Activated naive CD8-positive, alpha-beta T cell (primary cell): ENCODE results near the gene PTPRH.
A peak's percentile ranks its signal among the peaks of the same experiment; 100 is the strongest.
"Not testable (repeated sequence)": the region's sequence is repeated elsewhere in the genome, so short reads cannot be mapped to it uniquely, and the experiment has no call there.

Source experiments
- H3K27ac Mint-ChIP-seq: one replicate; pipeline ENCODE4 v1.8.0; 2021; ENCODE audit warnings: mixed read lengths
- H3K27me3 Mint-ChIP-seq: one replicate; pipeline ENCODE4 v1.8.0; 2021; ENCODE audit warnings: mixed read lengths
- H3K36me3 Mint-ChIP-seq: one replicate; pipeline ENCODE4 v1.8.0; 2021; ENCODE audit warnings: mixed read lengths
- H3K4me1 Mint-ChIP-seq: one replicate; pipeline ENCODE4 v1.8.0; 2021; ENCODE audit warnings: low read depth, mixed read lengths
- H3K4me3 Mint-ChIP-seq: one replicate; pipeline ENCODE4 v1.8.0; 2021; ENCODE audit warnings: mild to moderate bottlenecking, mixed read lengths
- H3K9me3 Mint-ChIP-seq: one replicate; pipeline ENCODE4 v1.8.0; 2021; ENCODE audit warnings: low read depth, mixed read lengths

Gene PTPRH

DNA sequence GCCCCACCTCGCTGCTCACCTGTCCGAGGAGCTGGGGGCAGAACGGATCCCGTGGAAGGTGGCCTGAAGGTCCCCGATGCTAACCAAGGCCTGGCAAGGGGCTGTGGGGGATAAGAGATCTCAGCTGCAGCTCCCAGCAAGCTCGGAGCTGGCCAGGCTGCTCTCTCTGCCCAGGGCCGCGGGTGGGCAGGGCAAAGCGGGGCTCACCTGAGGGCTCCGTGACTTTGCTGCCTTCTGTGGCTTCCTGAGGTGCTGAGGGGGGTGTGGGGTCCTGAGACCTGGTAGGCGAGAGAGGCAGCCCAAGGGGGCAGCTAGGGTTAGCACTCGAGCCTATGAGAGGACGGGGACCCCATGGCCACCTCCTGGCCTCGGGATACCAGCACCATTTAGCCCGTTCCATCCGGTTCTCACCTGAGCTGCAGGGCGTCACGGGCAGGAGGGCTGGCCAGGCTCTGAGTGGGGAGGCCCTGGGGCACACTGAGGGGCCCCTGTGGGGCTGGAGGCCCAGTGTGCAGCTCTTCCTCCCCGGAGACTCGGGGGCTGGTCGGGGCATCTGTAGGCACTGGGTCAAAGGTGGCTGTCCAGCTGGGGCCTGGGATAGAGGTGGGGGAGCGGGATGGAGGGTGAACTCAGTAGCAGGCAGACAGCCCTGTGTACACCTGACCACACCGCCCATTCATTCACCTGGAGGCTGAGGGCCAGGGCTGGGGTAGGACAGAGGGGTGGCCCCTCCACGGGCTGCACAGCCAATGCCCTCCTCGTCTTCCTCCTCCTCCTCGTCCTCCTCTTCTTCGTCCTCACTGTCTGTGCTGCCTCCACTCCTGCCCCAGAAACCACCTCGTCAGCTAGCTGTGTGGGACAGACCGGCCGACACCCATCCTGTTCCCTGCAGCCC lies 22.3 kb upstream of the PTPRH start:
- Mint-ChIP-seq H3K9me3 (no peaks in the 10 kb centered on the region), H3K36me3 (peaks cover 2% of the 10 kb centered on the region), H3K27me3 (no peaks in the 10 kb centered on the region), H3K27ac (no peak overlapping the region), H3K4me3 (no peak overlapping the region), H3K4me1 (peaks cover 2% of the 10 kb centered on the region)

DNA sequence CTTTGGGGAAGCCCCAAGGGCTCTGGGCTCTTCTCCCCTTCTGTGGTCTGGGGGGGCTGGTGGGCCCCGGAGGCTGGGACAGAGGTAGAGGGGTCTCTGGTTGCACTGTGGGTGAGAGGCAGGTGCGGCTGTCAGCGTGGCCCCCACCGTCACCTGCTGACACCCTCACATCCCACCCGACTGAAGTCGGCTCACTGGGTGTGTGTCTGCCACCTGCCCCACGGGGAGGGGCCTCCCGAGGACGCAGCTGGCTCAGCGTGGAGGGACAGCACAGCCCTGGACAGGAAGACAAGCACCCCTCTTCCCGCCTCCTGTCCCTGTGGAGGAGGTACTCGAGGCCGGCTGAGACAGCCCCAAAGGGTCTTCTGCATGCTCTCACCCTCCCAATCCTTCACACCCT lies 21.5 kb upstream of the PTPRH start:
- Mint-ChIP-seq H3K27me3 (no peaks in the 10 kb centered on the region), H3K9me3 (no peaks in the 10 kb centered on the region), H3K4me3 (no peak overlapping the region), H3K27ac (no peak overlapping the region), H3K4me1 (peaks cover 2% of the 10 kb centered on the region), H3K36me3 (peaks cover 2% of the 10 kb centered on the region)

DNA sequence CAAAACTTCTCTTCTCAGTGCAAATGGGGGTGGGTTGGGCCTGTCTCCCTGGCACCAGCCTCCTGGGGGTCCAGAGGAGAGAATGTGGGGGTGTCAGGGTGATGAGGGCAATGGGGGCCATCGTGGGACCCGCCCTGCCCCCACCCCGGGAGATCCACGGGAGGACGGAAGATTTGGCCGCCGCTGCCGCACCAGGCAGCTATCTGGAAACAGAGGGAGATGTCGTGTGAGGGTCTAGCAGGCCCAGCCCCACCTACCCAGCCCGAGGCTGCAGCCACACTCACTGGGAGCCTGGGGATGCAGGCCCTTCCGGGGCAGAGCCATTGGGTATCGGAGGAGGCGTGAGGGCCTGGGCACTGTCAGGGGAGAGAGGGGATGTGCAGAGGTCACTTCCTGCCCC lies 21.0 kb upstream of the PTPRH start:
- H3K4me3 Mint-ChIP-seq = no peak overlapping the region
- H3K36me3 Mint-ChIP-seq = peaks cover 2% of the 10 kb centered on the region
- no peak overlapping the region for H3K27ac Mint-ChIP-seq
- H3K4me1 Mint-ChIP-seq = peaks cover 4% of the 10 kb centered on the region
- no peaks in the 10 kb centered on the region for H3K9me3 Mint-ChIP-seq
- H3K27me3 Mint-ChIP-seq = no peaks in the 10 kb centered on the region

DNA sequence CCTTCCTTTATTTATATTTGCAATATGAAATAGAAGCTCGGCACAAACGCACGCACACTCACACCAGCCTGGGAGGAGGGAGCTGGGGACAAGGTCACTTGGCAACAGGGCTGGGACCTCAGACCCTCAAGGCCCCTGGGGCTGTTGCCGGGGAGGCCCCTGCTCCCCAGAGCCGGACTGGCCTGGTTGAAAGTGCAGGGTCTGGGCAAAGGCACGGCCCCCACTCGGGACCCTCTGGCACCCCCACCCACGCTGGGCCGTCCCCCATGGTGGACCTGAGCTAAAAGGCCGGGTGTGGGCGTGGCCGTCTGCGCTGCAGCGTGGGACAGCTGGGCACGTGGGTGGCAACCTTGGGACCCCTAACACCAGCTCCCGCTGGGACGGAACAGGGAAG lies 20.5 kb upstream of the PTPRH start:
- H3K27ac Mint-ChIP-seq = no peak overlapping the region
- peaks cover 2% of the 10 kb centered on the region for H3K4me1 Mint-ChIP-seq
- H3K4me3 Mint-ChIP-seq = no peak overlapping the region
- peaks cover 2% of the 10 kb centered on the region for H3K36me3 Mint-ChIP-seq
- H3K27me3 Mint-ChIP-seq = no peaks in the 10 kb centered on the region
- no peaks in the 10 kb centered on the region for H3K9me3 Mint-ChIP-seq

DNA sequence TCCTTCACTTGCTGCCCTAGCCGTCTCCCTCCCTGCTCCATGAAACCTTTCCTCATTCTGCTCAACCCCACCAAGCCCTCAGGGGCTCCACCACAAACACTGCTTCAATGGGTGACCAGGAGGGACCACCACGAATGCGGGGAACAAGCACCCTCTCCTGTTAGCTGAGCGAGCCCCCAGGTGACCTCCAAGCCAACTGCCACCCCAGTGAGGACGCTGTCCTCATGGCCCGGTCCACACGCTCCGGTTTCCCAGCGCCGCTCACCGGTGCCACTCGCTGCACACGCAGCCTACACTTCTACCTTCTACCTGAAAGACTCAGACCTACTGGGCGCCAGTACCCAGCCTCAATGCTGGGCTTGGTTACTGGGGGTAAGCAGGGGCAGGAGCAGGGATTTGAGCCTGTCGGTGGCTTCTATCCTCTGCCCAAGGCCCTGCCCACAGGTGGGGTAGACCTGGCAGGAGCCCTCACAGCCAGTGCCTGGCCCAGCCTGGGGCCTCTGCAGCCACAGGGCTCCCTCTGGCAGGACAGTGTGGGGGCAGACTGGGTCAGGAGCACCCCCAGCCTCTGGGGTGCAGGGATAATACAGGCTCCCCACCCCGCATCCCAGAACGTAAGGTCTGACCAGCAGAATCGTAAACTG lies 20.0 kb upstream of the PTPRH start:
- Mint-ChIP-seq H3K9me3 (no peaks in the 10 kb centered on the region), H3K4me1 (peaks cover 2% of the 10 kb centered on the region), H3K4me3 (no peak overlapping the region), H3K27ac (no peak overlapping the region), H3K27me3 (no peaks in the 10 kb centered on the region), H3K36me3 (peaks cover 2% of the 10 kb centered on the region)

DNA sequence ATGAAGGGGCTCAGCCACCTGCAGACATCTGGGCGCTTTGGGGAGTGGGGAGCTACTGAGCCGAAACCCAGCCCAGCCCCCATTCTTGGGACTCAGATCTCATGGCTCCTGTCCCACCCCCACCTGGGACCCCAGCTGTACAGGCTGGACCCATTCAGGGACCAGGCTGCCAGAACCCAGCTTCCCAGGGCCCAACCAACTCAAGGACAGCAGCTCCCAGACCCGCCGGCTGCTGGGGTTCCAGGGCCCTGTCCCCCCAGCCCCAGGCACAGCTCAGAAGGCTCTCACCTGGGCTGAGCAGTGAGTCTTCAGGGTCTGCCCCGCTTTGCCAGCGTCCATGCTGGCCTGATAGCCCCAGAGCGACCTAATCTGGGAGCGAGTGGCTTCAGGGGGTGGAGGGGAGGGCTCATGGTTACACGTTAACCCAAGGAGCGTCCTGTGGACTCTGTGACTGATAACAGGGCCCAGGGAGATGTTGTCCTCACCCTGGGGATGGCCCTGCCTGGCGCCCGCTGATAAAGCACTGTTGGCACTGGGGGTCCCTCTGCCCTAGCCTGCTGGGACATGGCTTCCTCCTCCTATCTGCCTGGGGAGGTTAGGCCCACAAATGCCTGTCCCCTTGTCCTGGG lies 19.2 kb upstream of the PTPRH start, which contains the start of gene TMEM86B:
Gene TMEM86B, minus strand, starts transcription at position 361 of the 629 bp plus-strand sequence. Its CDS starts 22 bp downstream, at position 339.
- peaks cover 2% of the 10 kb centered on the region for H3K4me1 Mint-ChIP-seq
- no peak within 1 kb of the TSS for H3K27ac Mint-ChIP-seq
- peaks cover 2% of the 10 kb centered on the region for H3K36me3 Mint-ChIP-seq

DNA sequence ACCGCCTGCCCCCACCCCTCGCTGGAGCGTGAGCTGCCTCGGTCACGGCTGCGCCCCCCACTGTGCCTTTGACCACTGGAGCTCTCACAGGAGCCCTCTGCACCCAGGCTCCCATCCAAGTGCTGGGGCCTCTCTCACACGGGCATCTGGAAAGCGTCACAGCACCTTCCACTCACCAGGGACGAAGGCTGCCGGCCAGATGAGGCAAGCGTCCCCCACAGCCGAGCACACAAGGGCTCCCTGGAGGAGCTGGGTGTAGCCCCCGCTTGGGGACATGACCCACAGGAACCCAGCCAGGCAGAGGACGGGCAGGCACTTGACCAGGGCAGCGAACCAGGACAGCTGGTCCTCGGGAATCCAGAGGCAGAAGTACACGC lies 18.7 kb upstream of the PTPRH start:
- H3K27me3 Mint-ChIP-seq = no peaks in the 10 kb centered on the region
- no peaks in the 10 kb centered on the region for H3K9me3 Mint-ChIP-seq
- peaks cover 2% of the 10 kb centered on the region for H3K4me1 Mint-ChIP-seq
- H3K36me3 Mint-ChIP-seq = no peaks in the 10 kb centered on the region
- H3K4me3 Mint-ChIP-seq = no peak overlapping the region
- H3K27ac Mint-ChIP-seq = no peak overlapping the region

More for the DNA sequence above, 19.2 kb upstream of the PTPRH start, which contains the start of gene TMEM86B:
- no peak within 1 kb of the TSS for H3K4me3 Mint-ChIP-seq
- H3K9me3 Mint-ChIP-seq = no peaks in the 10 kb centered on the region
- no peaks in the 10 kb centered on the region for H3K27me3 Mint-ChIP-seq

DNA sequence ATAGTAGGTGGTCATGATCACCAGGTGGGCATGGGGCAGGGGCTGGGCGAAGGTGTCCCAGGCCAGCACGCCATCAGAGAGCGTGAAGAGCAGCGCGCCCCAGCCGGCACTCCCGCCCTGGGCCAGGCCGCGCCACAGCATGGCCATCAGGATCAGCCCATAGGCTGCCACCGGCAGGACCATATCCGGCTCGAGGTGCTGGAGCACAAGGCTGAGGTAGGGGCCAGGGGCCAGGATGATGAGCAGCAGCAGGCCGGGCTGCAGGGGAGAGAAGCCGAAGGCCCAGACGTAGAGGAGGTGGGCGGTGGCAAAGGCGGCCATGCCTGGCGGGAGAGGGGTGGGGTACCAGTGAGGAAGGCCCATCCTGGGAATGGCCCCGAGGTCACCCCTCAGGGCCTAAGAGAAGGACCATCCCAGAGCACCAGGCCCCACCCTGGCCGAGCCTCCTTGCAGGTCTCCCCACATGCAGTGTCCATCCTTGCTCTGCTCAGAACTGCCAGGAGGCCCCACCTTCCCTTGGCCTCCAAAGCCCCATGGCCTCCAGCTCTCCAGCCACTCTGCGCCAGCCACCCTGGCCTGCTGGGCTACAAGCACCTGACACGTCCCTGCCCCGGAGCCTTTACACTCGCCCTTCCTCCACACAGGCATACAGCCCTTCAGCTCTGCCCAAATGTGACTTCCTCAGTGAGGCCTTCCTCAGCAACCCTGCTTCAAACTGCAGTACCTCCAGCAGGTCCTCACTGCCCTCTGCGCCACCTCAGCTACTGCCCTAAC lies 18.1 kb upstream of the PTPRH start:
- Mint-ChIP-seq H3K4me3 (no peak overlapping the region), H3K27ac (no peak overlapping the region), H3K27me3 (no peaks in the 10 kb centered on the region), H3K4me1 (peaks cover 2% of the 10 kb centered on the region), H3K9me3 (no peaks in the 10 kb centered on the region), H3K36me3 (no peaks in the 10 kb centered on the region)

DNA sequence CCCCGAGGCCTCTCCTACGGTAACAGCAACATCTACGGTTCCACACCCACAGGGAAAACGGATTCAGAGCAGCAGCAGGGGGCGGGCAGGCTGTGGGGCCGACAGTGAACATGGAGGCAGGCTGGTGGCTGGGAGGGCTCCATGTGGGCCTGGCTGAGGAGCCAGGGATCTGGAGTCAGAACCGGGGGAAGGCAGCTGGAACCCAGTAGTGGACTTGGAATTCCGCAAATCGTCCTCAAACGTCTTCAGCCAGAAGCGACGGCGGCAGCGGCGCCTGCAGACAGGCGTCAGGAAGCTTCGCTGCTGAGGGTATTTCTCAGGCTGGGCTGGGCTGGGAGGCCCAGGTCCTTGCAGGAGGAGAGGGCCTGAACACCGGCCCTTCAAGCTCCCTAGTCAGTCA lies 17.5 kb upstream of the PTPRH start:
- Mint-ChIP-seq H3K4me3 (no peak overlapping the region), H3K9me3 (no peaks in the 10 kb centered on the region), H3K27me3 (no peaks in the 10 kb centered on the region), H3K27ac (no peak overlapping the region), H3K36me3 (no peaks in the 10 kb centered on the region), H3K4me1 (peaks cover 2% of the 10 kb centered on the region)

DNA sequence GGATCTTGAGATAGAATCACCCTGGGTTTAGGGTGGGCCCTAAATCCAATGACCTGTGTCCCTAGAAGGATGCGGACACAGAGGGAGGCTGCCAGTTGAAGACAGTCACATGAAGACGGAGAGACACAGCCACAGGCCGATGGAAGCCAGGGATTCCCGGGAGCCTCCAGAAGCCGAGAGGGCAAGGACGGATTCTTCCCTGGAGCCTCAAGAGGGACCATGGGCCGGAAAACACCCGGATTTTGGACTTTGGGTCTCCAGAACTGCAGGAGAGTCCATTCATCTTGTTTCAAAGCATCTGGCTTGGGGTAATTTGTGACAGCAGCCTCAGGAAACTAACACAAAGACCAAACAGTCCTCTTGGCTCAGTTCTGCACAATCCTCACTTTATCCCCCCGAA lies 17.0 kb upstream of the PTPRH start:
- Mint-ChIP-seq H3K36me3 (peaks cover 3% of the 10 kb centered on the region), H3K4me3 (no peak overlapping the region), H3K9me3 (no peaks in the 10 kb centered on the region)

DNA sequence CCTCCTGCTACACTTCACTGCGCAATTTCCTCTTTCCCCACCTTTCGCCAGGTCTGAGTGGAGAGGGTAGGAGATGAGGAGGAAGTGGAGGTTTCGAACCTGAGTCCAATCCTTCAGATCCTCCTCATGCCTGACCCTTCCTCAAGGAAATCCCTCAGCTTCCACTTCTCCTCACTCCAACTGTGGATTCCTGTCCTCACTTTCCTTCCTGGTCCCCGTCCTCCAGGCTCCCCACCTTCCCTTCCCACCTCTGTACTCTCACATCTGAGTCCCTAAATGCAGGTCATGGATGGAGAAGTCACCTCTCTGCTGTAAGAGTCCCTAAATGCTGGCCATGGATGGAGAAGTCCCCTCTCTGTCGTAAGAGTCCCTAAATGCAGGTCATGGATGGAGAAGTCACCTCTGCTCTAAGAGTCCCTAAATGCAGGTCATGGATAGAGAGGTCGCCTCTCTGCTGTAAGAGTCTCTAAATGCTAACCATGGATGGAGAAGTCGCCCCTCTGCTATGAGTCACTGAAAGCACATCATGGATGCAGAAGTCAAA lies 16.2 kb upstream of the PTPRH start:
- peaks cover 3% of the 10 kb centered on the region for H3K36me3 Mint-ChIP-seq
- no peak overlapping the region for H3K4me3 Mint-ChIP-seq
- H3K4me1 Mint-ChIP-seq = peaks cover 2% of the 10 kb centered on the region
- H3K27ac Mint-ChIP-seq = peak overlapping the region; percentile 78
- no peaks in the 10 kb centered on the region for H3K27me3 Mint-ChIP-seq
- no peaks in the 10 kb centered on the region for H3K9me3 Mint-ChIP-seq

More for the DNA sequence above, 17.0 kb upstream of the PTPRH start:
- no peak overlapping the region for H3K27ac Mint-ChIP-seq
- H3K27me3 Mint-ChIP-seq = no peaks in the 10 kb centered on the region
- peaks cover 2% of the 10 kb centered on the region for H3K4me1 Mint-ChIP-seq

DNA sequence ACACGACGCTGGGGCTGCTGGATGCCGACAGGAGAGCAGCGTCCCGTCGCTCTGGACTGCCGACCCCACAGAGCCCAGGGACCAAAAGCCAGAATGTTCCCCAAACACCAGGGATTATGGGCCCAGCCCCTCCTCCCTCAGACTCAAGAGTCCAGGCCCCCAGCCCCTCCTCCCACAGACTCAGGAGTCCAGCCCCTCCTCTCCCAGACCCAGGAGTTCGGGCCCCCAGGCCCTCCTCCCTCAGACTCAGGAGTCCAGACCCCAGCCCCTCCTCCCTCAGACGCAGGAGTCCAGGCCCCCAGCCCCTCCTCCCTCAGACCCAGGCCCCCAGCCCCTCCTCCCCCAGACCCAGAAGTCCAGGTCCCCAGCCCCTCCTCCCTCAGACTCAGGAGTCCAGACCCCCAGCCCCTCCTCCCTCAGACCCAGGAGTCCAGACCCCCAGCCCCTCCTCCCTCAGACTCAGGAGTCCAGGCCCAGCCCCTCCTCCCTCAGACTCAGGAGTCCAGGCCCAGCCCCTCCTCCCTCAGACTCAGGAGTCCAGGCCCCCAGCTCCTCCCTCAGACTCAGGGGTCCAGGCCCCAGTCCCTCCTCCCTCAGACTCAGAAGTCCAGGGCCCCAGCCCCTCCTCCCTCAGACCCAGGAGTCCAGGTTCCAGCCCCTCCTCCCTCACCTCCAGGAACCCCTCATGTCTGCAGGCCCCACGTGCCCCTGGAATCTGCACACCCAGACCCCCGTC lies 15.5 kb upstream of the PTPRH start:
- H3K36me3 Mint-ChIP-seq = not testable (repeated sequence)

DNA sequence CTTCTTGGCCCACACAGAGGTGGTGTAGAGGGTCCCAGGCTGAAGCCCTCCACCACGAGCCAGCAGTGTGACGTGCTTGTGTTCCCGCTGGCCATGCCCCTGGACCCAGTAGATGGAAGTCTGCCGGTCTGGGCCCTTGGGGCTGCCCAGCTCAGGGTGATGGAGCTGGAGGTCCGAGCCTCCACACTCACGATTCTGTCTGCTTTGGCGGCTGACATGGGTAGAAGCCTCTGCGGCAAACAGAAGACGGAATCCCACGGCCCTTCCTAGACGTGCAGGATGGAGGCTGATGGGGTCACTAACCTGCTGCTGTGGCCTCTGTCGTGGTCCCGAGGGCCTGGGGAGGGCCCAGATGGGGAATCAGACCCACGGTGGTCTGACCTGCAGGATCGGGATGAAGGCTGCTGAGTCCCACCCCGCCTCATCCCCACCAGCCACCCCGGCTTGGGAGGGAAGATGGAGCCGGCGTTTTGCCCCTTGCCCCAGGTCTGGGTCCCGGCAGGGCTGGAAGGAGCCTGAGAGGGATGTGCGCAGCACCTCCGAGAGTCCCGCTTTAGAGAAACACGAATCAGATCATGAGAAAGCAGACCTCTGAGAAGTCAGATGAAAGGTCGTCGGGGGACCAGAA lies 14.9 kb upstream of the PTPRH start:
- no peaks in the 10 kb centered on the region for H3K27me3 Mint-ChIP-seq
- H3K9me3 Mint-ChIP-seq = no peaks in the 10 kb centered on the region
- no peak overlapping the region for H3K4me3 Mint-ChIP-seq
- H3K4me1 Mint-ChIP-seq = peaks cover 2% of the 10 kb centered on the region
- H3K27ac Mint-ChIP-seq = no peak overlapping the region
- peaks cover 6% of the 10 kb centered on the region for H3K36me3 Mint-ChIP-seq

More for the DNA sequence above, 15.5 kb upstream of the PTPRH start:
- not testable (repeated sequence) for H3K27ac Mint-ChIP-seq, H3K27me3 Mint-ChIP-seq, H3K4me3 Mint-ChIP-seq, H3K4me1 Mint-ChIP-seq, H3K9me3 Mint-ChIP-seq
